ENCODE data around the gene STXBP5. TPM values are rescaled to one million over a fixed set of nuclear protein-coding genes. Genes with fewer than 3 reads are reported as not detected.
A peak's percentile ranks its signal among the peaks of the same experiment; 100 is the strongest.

The STXBP5 gene
- total and polyA plus RNA-seq, 2 of the 13 experiments (the other 11 are each of a cell fraction or from before 2014, with no cell fraction given) = 8.8 to 19.4 TPM

- in situ Hi-C loops (cut with HindIII; ENCODE audit: extremely low pct_ligation_motif_present, low pct_unique_long_range_greater_than_20kb) = no loop called here
- ATAC-seq = peak; percentile 88
- H3K4me2 ChIP-seq (ENCODE audit: low read depth, low read length) = peak overlapping the region; percentile 48
- 0% methylated on average over 3 of the region's 3 CpGs for WGBS (ENCODE audit: low lambda C conversion rate)
- peak; percentile 80 for FAIRE-seq
- no peaks in the 10 kb centered on the region for H4K20me1 ChIP-seq (ENCODE audit: insufficient read depth, low read length)
- peak; percentile 76 for DNase-seq (ENCODE audit: low spot score)
- ChIA-PET POLR2A (interaction anchor here (1.0 to 1.4 kb wide), 3 partner anchors 10 to 11 kb away, joined by 3 to 5 read pairs (median 5); no protein-coding TSS in a partner anchor), CTCF (ENCODE audit: low intra/inter-chr PET ratio, low total read pairs) (no interaction called here)
- intact Hi-C loops (cut with micrococcal nuclease; ENCODE audit: unreplicated experiment) = loop anchor here (1.0 to 10.0 kb wide), 2 partner anchors 10 to 648 kb away; partner anchors contain the start of gene RAB32
- H3K36me3 ChIP-seq (replicated peaks in 1 of 2; ENCODE audit: control insufficient read depth in 1 of 2, insufficient read depth in 2 of 2, low read length in 2 of 2) = no peaks in the 10 kb centered on the region
- H3K9ac ChIP-seq (ENCODE audit: insufficient read depth, low read depth, low read length) = no peak overlapping the region
- H3K27ac ChIP-seq (ENCODE audit: extremely low read length, insufficient read depth, low read length) = no peak overlapping the region
- no peak overlapping the region for H2AFZ ChIP-seq (ENCODE audit: low read length)
- H3K4me3 ChIP-seq (replicated peaks in 1 of 3; ENCODE audit: insufficient read depth in 1 of 3, low read depth in 2 of 3, low read length in 3 of 3) = no peak overlapping the region
- peaks cover 0 to 4% of the 10 kb centered on the region in 2 experiments; a peak in 1 of 5 replicates for H3K27me3 ChIP-seq (ENCODE audit: control insufficient read depth in 1 of 2, insufficient read depth in 2 of 2, low read length in 2 of 2)
- no TSS peak for BruUV-seq (replicated peaks)
- H3K4me1 ChIP-seq (ENCODE audit: insufficient read depth, low read length) = peaks cover 20% of the 10 kb centered on the region
- H3K79me2 ChIP-seq (ENCODE audit: insufficient read depth, low read length) = no peaks in the 10 kb centered on the region
- no peaks in the 10 kb centered on the region for H3K9me3 ChIP-seq (ENCODE audit: low read length)
- TF ChIP-seq CCDC6 (CRISPR knock-in tag; IDR thresholded peaks at IDR 0.05) (peak; percentile 84; the same call in 1 of the 2 replicates), DNMT3B (CRISPR knock-in tag; conservative IDR thresholded peaks at IDR 0.05) (peak; percentile 90; the same call in 1 of the 2 replicates), PREB (CRISPR knock-in tag; IDR thresholded peaks at IDR 0.05) (no peak), SP2 (CRISPR knock-in tag; IDR thresholded peaks at IDR 0.05) (no peak), RCOR2 (CRISPR knock-in tag; IDR thresholded peaks at IDR 0.05) (peak; percentile 59; the same call in 1 of the 2 replicates), ZNF850 (CRISPR knock-in tag; conservative IDR thresholded peaks at IDR 0.05) (no peak), HMGA1 (CRISPR knock-in tag; conservative IDR thresholded peaks at IDR 0.05) (no peak), ZSCAN21 (CRISPR knock-in tag; IDR thresholded peaks at IDR 0.05; ENCODE audit: borderline replicate concordance) (no peak), HNF4A (CRISPR knock-in tag; IDR thresholded peaks at IDR 0.05) (peak; percentile 66), ZNF800 (CRISPR knock-in tag; IDR thresholded peaks at IDR 0.05) (peak; percentile 77; the same call in 1 of the 2 replicates), HOXD1 (CRISPR knock-in tag; IDR thresholded peaks at IDR 0.05) (peak; percentile 80), KLF13 (CRISPR knock-in tag; IDR thresholded peaks at IDR 0.05) (no peak), TIGD3 (CRISPR knock-in tag; IDR thresholded peaks at IDR 0.05; ENCODE audit: borderline replicate concordance) (no peak), ZNF644 (CRISPR knock-in tag; IDR thresholded peaks at IDR 0.05; ENCODE audit: low read depth) (no peak), SP4 (CRISPR knock-in tag; IDR thresholded peaks at IDR 0.05) (no peak), REXO4 (CRISPR knock-in tag; IDR thresholded peaks at IDR 0.05; ENCODE audit: borderline replicate concordance) (no peak), NCOA1 (CRISPR knock-in tag; IDR thresholded peaks at IDR 0.05) (no peak), REPIN1 (CRISPR knock-in tag; IDR thresholded peaks at IDR 0.05; ENCODE audit: borderline replicate concordance, low read depth) (peak; percentile 61; the same call in 1 of the 2 replicates), MXD1 (CRISPR knock-in tag; IDR thresholded peaks at IDR 0.05) (no peak), ZNF766 (CRISPR knock-in tag; IDR thresholded peaks at IDR 0.05; ENCODE audit: borderline replicate concordance) (0 out of 2 replicates have a peak, but pooled peaks have one; percentile 50), ZNF484 (CRISPR knock-in tag; IDR thresholded peaks at IDR 0.05; ENCODE audit: borderline replicate concordance, low read depth) (no peak)
Observed at GRCh38 chr6:147192278-147192911, 11.8 kb upstream of the STXBP5 start.
